G401.6 (cell line): Measurements from ENCODE around the gene BCL7C.
A peak's percentile ranks its signal among the peaks of the same experiment; 100 is the strongest.

Experiments used
- FAIRE-seq: peaks from 2 replicates; lab custom pipeline; 2012; peaks lifted over from hg19 to GRCh38; lab: Jason Lieb, UNC

The BCL7C gene

DNA sequence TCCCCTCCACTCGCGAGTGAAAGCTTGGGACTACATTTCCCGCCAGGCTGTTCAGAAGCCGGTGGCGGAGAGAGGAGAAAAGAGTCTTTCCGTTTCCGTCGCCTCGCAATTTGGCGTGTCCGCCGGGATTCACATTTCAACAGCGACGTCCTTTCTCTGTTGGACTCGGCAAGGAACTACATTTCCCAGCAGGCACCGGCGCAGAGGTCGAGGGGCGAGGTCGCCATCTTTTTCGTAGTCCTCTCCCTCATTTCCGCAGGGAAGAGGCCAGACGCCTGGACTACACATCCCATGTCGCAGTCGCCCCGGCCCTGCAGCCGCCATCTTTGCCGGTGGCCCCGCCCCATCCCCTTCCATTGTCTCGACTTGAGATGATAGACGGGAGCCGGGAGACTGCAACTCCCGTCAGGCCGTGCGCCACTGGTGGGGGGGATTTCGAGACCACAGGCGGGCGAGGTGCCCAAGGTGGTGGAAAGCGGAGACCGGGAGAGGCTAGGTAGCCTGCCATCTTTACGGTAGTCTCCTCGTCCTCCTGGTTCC lies 28.6 kb upstream of the BCL7C start:
- peak; percentile 99 for FAIRE-seq

GRCh38 chr16:30921748-30922419 lies 28.0 kb upstream of the BCL7C start:
- FAIRE-seq, result no peak

DNA sequence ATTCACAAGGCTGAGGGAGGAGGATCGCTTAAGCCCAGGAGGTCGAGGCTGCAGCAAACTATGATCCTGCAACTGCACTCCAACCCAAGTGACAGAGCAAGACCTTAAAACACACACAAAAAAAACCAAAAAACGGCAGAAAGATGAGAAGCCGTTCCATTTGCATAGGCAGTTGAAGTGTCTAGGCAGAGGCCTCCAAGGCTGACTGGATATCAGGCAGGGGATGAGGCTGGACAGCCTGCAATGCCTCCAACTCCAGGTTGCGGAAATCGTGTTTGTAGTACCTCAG lies 27.5 kb upstream of the BCL7C start:
- FAIRE-seq, result peak; percentile 83

- no peak for FAIRE-seq
Observed at GRCh38 chr16:30920891-30921290, 27.0 kb upstream of the BCL7C start.

DNA sequence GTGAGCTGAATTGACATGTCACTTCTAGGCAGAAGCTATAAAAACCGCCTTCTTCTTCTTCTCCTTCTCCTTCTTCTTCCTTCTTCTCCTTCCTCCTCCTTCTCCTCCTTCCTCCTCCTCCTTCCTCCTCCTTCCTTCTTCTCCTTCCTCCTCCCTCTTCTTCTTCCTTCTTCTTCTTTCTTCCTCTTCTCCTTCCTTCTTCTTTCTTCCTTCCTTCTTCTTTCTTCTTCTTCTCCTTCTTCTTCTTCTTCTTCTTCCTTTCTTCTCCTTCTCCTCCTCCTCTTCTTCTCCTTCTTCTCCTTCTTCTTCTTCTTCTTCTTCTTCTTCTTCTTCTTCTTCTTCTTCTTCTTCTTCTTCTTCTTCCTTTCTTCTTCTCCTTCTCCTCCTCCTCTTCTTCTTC lies 24.7 kb upstream of the BCL7C start:
- no peak for FAIRE-seq

DNA sequence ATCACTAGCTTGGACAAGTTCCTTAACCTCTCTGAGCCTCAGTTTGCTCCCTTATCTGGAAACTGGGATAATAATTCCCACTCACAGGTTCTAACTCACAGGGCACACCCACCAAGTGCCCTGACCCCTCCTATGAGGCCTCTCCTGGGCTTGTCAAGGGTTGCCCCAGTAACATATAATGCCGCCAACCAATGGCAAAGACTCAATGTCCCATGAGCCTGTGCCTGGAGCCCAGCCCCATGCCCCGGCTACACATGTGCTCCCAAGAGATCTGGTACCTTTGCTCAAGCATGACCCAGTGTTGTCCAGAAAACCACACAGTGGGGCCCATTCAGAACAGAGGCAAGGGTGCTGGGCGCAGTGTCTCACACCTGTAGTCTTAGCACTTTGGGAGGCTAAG lies 21.0 kb upstream of the BCL7C start:
- no peak for FAIRE-seq

- no peak for FAIRE-seq
Observed at GRCh38 chr16:30912794-30913412, 19.0 kb upstream of the BCL7C start.

DNA sequence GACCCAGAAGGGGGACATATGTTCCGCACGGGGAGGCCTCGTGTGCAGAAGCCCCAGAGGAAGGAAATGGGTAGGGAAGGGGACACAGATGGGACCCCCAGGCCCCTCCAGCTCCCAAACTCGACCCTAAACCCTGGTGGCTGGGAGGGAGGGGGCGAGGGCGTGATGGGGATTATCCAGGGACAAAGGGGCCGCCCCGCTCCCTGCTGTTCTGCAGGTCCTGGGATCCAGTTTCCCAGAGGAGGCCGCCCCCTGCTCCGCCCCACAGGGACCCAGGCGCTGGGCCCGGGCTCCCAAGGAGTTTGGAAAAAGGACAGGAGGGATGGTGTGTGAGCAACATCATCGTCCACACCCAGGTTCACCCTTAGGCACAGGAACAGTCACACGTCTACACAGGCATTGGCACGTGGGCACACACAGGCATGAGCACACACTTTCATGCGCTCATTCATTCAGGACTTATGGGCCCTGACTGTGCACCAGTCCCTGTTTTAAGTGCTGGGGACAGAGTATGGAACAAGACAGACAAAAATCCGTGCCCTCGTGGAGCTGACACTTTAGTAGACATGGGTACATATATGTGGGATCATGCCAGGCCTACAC lies 16.7 kb upstream of the BCL7C start:
- no peak for FAIRE-seq

GRCh38 chr16:30907064-30907463 lies 13.2 kb upstream of the BCL7C start:
- no peak for FAIRE-seq

GRCh38 chr16:30904114-30904780 lies 10.4 kb upstream of the BCL7C start:
- no peak for FAIRE-seq

DNA sequence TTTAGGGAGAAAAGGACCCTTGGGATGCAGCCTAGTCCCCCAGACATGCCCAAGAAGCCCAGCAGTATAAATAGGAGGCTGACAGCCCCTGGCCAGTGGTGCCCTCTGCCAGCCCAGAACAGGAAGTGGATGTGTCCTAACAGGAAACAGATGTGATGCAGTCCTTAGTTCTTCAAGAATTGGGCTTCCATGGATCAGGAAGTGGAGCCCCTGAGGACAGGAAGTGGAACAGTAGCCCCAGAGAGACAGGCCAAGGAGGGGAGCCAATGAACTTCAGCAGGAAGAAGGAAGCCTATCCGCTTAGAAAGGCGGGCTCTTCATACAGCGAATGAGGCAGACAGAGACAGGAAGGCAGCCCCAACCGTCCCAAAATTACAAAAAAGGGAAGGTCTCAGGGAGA lies 9.7 kb upstream of the BCL7C start:
- FAIRE-seq, result no peak

DNA sequence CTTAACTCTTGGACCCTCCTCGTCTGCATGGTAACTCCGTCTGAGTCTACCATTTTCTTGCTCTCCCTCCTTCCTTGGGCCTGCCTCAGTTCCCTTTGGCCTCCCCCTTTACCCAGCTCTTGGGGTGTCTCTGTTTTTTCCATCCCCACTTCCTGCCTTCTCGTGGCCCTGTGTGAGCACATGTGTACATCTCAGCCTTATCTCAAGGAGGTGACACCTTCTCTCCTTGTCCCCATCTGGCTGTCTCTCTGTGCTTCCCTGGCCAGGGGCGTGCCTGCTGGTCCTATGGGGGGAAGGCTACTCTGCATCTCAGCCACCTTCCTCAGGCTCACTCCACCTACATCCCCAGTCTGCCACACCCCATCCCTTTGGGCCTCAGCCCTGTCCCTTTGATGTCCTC lies 9.1 kb upstream of the BCL7C start:
- FAIRE-seq, result no peak

DNA sequence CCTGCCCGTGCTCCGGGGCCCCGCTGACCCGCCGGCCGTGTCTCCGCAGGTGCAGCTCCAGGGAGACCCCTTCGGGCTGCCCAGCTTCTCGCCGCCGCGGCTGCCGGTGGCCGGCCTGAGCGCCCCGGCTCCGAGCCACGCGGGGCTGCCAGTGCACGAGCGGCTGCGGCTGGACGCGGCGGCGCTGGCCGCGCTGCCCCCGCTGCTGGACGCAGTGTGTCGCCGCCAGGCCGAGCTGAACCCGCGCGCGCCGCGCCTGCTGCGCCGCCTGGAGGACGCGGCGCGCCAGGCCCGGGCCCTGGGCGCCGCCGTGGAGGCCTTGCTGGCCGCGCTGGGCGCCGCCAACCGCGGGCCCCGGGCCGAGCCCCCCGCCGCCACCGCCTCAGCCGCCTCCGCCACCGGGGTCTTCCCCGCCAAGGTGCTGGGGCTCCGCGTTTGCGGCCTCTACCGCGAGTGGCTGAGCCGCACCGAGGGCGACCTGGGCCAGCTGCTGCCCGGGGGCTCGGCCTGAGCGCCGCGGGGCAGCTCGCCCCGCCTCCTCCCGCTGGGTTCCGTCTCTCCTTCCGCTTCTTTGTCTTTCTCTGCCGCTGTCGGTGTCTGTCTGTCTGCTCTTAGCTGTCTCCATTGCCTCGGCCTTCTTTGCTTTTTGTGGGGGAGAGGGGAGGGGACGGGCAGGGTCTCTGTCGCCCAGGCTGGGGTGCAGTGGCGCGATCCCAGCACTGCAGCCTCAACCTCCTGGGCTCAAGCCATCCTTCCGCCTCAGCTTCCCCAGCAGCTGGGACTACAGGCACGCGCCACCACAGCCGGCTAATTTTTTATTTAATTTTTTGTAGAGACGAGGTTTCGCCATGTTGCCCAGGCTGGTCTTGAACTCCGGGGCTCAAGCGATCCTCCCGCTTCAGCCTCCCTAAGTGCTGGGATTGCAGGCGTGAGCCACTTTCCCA lies 8.4 kb upstream of the BCL7C start:
- FAIRE-seq, result no peak

GRCh38 chr16:30901201-30902028 lies 7.5 kb upstream of the BCL7C start:
- FAIRE-seq, result no peak

GRCh38 chr16:30900588-30900987 lies 6.7 kb upstream of the BCL7C start:
- FAIRE-seq, result no peak

- no peak for FAIRE-seq
Observed at GRCh38 chr16:30899794-30900193, 5.9 kb upstream of the BCL7C start.

DNA sequence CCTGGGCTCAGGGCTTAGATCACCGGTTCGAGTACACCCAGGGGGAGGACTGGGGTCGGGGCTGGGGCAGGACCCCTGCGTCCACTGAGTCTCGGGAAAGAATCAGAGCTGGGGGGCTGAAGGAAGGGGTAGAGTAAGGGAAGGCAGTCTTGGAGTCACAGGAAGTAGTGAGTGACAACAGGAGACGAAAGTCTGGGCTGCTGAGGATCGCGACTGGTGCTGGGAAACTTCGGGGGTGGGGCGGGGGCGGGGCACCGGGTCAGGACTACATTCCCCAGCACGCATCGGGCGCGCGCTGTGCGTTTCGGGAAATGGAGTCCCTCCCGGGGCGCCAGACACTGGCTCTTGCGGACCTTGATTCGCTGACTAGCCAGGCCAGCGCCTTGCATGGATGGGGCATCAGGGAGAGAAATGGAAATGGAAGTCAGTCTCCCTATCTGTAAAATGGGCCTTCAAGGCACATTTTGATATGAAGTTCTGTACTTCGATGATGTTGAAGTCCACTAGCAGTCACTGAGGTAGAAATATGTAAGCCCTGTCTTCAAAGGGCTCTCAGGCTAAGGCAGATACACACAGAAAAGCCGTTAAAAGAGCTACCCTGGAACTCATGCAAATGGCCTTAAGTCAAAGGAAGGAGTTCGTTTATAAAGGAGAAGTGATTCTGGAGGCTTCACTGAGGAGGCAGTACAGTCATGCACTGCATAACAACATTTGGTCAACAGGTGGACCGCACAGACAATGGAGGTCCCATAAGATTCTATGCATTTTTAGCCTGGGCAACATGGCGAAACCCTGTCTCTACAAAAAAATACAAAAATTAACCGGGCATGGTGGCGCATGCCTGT lies 3.2 kb upstream of the BCL7C start:
- peak; percentile 76 for FAIRE-seq

GRCh38 chr16:30896261-30896888 lies 2.5 kb upstream of the BCL7C start, which contains the start of gene CTF1:
Gene CTF1, plus strand, starts transcription at chr16:30896614. Its CDS starts 30 bp downstream, at chr16:30896644.
- peak; percentile 90 for FAIRE-seq

DNA sequence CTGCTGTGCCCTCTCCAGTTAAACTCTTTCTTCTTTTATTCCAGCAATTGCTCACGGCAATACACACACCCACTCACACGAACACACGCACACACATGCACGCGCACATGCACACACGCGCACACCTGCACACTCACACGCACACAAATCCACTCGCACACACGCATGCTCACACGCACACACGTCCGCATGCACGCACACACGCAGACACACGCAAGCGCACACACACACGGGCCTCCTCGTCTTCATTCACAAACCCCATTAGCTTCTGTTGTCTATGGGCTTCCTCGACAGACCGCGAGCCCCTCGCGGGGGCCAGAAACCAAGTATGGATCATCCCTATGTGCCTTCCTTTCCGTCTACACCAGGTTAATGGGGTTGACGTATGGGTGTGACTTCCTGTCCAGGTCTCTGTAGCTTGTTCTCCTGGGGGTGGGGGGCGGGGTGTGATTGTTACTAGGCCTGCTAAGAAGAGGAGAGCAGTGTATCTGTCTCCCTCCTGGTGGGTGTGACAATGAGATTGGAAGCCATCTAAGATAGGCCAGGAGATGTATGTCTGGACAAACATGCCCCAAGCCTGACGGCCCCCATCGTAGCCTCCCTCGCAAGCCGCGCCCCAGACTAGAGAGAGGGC lies 1.9 kb upstream of the BCL7C start:
- FAIRE-seq, result no peak
